ENCODE measurements around the gene SORT1.
"Not testable (repeated sequence)": the region's sequence is repeated elsewhere in the genome, so short reads cannot be mapped to it uniquely, and the experiment has no call there.

Gene SORT1

DNA sequence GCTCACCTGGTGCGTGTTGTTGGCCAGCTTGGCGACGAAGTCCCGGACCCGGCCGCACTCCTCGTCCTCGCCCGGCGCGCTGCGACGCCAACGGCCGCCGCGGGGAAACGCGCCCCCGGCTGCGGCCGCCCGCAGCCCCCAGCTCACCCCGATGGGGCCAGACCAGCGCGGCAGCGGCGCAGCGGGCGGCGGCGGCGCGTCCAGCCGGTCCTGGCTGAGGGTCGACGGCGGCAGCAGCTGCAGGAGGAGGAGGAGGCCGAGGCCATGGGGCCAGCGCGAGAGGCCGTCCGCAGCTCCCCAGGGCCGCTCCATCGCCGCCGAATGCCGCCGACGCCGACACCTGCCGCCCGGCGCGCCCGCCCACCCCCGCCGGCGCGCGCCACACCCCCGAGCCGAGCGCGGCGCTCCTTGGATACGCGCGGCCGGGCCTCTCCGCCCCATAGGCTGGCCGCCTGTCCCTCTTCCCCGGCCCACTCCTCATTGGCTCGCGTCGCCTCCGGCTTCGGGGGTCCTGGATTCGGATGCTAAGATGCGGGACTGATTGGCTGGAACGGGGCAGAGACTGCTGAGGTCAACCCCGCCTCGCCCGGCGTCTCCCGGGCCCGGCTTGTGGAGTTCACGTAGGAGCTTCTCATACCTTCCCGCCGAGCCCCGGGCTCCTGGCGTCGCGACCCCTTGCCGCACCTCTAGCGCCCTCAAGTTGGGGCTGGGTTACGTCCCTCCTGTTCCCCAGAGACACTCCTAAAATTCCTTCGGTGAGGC, at the start of gene SORT1:
Gene SORT1 (minus strand): TSS at position 338 of the 762 bp plus-strand sequence. CDS start 26 bp downstream, at position 312.
- DNase-seq (ENCODE audit: low read depth, low spot score), result peak; percentile 2

GRCh38 chr1:109445949-109446695, 48.4 kb upstream of the SORT1 start:
- DNase-seq (ENCODE audit: low read depth, low spot score), result not testable (repeated sequence)

GRCh38 chr1:109444346-109444745, 46.6 kb upstream of the SORT1 start:
- no peak for DNase-seq (ENCODE audit: low read depth, low spot score)

DNA sequence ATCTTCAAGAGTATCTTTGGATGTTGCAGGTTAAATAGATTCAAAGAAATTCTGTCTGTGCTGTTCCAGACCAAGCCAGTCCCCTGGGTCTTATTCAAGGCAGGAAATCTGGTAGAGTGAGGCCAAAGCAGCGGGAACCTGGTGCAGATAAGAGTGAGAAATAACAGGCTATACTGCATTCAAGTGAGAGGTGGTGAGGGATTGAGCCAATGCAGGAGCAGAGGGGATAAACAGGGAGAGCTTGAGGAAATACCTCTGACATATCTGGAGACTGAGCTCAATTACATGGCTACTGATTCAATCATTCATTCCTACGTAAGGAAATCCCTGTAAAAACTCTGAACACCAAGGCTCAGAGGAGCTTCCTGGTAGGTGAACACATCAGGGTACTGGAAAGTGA, 45.8 kb upstream of the SORT1 start:
- no peak for DNase-seq (ENCODE audit: low read depth, low spot score)

DNA sequence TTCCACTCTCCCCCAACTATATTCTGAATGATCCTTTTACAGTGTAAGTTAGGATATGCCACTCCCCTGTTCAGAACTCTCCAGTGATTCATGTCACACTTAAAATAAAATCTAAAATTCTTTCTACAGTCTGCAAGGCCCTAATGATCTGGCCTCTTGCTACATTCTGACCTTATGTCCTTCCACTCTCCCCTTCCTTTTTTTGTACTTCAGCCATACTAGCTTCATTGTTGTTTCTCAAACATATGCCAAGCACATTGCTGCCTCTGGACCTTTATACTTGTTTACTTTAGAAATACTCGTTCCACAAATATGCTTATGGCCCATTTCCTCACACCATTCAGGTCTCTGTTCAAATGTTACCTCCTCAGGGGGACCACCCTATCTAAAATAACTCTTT, 43.4 kb upstream of the SORT1 start:
- DNase-seq (ENCODE audit: low read depth, low spot score), result no peak

GRCh38 chr1:109438798-109439297, 41.1 kb upstream of the SORT1 start:
- no peak for DNase-seq (ENCODE audit: low read depth, low spot score)

- no peak for DNase-seq (ENCODE audit: low read depth, low spot score)
Measured at GRCh38 chr1:109434484-109434883, 36.8 kb upstream of the SORT1 start.

DNA sequence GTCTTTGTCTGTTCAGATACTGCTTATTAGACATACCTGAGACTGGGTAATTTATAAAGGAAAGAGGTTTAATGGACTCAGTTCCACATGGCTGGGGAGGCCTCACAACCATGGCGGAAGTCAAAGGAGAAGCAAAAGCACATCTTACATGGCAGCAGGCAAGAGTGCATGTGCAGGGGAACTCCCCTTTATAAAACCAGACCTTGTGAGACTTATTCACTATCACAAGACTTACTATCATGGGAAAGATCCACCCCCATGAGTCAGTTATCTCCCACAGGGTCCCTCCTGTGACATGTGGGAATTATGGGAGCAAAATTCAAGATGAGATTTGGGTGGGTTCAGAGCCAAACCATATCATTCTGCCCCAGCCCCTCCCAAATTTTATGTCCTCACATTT, 35.6 kb upstream of the SORT1 start:
- no peak for DNase-seq (ENCODE audit: low read depth, low spot score)

DNA sequence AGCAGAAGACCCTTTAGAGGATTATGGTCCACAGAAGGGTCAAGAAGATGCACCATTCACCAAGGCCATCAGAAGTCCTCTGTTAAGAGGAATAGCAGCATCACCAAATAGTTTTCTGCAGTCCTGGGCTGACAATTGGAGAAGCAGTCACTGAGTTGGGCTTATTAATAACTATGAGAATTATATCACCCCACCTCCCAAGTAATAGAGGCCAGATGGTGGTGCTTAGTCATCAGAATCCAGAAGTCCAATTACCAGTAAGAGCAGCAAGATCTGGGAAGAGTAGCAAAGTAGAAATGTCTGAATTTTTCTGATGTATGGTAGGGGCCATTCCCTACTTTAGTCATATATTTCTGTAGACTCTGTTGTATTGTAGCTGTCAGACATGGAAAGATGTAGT, 34.6 kb upstream of the SORT1 start:
- no peak for DNase-seq (ENCODE audit: low read depth, low spot score)

DNA sequence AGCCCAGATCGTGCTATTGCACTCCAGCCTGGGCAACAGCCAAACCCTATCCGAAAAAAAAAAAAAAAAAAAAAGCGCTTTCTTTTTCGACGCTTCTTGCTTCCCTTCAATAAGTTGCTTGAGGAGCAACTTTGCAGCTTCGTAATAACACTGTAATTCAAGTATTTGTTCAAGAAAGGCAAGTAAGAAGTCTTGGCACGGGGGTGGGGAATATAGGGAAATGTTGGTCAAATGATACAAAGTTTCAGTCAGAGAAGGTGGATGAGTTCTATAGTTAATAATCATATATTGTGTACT, 29.4 kb upstream of the SORT1 start:
- DNase-seq (ENCODE audit: low read depth, low spot score), result no peak

DNA sequence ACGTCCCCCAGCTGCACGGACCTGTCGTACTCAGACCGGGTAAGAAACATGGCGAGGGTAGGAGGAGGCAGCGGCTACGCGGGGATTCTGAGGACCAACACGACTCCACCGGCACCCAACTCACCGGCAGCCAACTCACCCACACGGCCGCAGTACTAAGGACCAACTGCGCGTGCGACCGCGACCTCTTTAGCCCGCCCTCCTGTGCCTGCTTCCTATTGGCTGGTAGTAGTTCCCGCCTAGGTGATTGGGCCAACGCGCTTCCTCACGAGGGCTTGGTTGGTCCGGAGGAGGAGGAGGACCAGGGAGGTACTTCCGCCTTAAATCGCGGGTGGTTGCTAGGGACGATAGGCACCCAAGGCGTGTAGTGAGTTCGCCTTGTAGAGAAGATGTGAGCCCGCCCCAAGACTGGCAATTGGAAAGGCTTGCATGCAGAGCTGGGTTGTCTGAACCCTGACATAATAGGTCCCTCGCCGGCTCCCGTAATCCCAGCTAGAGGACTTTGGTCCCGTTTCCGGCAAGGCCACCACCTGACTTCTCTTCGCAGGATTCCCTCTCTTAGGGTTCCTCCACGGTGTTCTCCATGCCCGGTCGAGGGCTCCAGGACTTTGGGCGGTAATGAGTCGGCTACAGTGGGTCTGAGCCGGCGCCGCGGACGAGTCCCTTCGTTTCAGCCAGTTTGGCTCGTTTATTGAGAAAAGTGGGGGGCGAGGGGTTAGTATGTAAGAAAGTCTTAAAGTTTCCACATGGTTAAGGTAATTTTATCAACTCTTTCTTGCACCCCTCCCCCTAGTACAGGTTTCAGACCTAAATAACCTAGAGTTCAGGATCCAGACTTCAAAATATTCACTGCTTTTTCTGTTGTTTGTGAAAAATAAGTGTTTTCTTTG, 28.8 kb upstream of the SORT1 start, which contains the start of gene PSMA5:
Gene PSMA5 (minus strand): TSS at position 168 of the 890 bp plus-strand sequence. CDS start 118 bp downstream, at position 50.
- DNase-seq (ENCODE audit: low read depth, low spot score), result peak; percentile 92

DNA sequence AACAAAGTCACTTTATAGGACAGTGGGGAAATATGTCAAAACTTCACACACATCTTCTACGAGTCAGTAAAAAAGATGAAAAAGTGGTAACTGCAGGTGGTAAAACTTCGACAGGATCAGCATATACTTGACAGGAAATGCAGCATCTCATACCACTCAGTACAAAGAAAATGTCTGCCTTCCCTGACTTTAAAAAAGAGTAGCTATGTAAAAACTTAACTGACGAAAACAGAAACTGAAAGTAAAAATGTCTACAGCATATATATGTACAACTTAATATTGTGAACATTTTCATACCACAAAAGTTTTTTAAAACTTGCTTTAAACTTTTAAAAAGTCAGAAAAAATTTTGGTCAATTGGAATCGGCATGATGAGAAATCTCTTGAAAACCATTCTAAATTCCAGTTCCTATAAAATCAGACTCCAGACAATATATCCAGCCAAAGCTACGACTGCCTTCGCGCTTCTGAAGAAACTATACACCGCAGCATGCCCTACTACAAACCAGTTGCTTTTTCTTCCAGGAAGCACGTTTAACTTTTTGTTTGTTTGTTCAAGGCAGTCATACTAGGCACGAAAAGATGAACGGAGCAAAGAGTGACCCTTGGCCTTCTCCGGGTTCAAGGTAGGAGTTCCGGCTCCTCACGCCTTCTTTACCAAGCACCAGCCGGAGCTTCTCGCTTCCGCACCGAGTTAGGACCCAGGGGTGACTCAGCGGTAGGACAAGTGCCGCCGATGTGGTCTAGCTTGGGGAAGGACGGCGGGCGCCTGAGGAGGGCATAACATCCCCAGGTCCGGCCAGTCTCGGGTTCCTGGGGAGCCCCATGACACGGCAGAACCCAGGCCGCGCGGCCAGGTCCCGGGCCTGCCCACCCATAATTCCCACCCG, 27.9 kb upstream of the SORT1 start:
- DNase-seq (ENCODE audit: low read depth, low spot score), result no peak

- DNase-seq (ENCODE audit: low read depth, low spot score), result no peak
Measured at GRCh38 chr1:109423498-109423897, 25.8 kb upstream of the SORT1 start.

- no peak for DNase-seq (ENCODE audit: low read depth, low spot score)
Measured at GRCh38 chr1:109412551-109412950, 14.8 kb upstream of the SORT1 start.

DNA sequence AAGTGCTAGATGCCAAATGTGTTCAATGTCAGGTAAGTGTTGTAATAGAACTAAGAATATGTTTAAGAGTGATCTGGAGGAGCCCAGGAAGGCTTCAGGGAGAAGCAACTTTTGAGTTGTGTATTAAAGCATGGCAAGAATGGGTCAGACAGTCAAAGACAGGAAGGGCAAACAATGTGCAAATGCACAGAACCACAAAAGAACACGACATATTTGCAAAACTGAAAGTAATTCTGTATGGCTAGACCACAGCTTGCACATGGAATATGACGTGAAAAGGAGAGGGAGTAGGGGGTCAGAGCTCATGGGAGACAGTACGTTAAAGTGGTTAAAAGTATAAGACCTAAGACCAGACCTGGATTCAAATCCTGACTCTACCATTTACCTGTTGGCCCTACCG, 7.1 kb upstream of the SORT1 start:
- DNase-seq (ENCODE audit: low read depth, low spot score), result no peak

GRCh38 chr1:109402025-109402424, 4.3 kb upstream of the SORT1 start:
- no peak for DNase-seq (ENCODE audit: low read depth, low spot score)

DNA sequence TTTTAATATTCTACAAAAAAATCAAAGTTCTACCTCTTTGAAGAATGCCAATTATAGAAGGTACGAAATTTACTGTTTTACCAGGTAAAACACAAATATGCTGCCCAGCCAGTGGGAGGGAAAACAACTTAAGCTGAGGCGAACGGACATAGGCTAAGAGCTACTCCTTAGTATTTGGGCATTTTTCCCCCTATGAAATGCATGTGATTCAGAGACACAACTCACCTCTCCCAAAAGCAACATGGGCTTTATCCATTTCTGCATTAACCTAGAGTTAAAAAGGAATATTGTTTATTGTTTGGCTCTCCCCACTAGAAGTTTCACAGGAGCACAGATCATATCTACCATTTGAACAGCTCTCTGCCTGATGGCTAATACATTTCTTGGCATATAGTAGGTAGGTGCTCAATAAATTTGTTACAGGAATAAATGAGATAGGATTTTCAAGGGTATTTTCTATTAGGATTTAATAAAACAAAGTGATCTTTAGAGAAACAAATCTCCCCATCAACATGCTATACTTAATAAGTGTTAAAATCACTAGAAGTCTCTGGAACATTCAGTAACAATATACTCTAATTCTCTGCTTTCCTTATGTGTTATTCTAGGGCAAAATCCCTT, 2.4 kb upstream of the SORT1 start:
- DNase-seq (ENCODE audit: low read depth, low spot score), result no peak

DNA sequence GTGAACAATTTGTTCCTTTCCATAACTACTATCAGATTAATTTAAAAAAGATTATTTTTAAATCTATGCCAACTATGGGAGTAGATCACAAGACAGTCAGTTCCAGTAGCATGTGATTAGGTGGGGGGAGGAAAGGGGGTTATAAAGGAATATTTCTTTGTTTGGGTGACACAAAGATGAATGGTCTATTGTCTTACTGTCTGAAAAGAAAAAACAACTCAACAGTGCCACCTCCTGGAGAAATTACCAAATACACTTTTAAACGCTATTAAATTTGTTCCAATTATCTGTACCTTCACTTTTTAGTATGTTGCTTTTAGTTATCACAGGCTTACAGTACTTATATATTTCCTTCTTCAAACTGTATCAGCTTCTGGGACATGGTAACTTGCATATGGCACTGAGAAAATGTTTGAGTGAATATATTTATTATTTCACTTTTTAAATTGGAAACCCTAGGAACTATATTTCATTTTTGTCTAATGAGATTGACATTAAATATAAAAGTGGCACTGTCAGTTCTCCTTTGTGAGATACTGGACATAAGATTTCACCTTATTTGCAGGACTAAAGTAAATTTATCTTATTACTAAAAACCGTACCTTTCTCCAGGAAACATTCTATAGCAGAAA, 1.7 kb upstream of the SORT1 start:
- no peak for DNase-seq (ENCODE audit: low read depth, low spot score)

- no peak for DNase-seq (ENCODE audit: low read depth, low spot score)
Measured at GRCh38 chr1:109398343-109399225, 866 bp upstream of the SORT1 start.

Measured in activated CD4-positive, CD25-positive, alpha-beta regulatory T cell treated with anti-CD3 and anti-CD28 coated beads, Interleukin-2, amount 50 U/mL, for 16 hours (primary cell).